WTC11 (cell line): Measurements from ENCODE around the gene ADAP1. TPM values are rescaled to one million over a fixed set of nuclear protein-coding genes. Genes with fewer than 3 reads are reported as not detected.

Experiments used
- ATAC-seq: fragments of 200-7000 bp; cut with Tn5 transposase; 2 replicates; pipeline ENCODE4 v1.10.0; 2021; ENCODE audit warnings: mild to moderate bottlenecking, moderate library complexity
- CTCF ChIA-PET: fragments of 300-600 bp; sonication (Branson Sonifier 250); formaldehyde crosslinking; loops from one replicate; lab custom pipeline; 2021; ENCODE audit warnings: antibody characterized with exemption; lab: Charles Lee
- POLR2A ChIA-PET: fragments of 350-600 bp; sonication (Branson Sonifier 250); formaldehyde crosslinking; loops from one replicate; lab custom pipeline; 2021; ENCODE audit warnings: antibody characterized with exemption; lab: Charles Lee
- DNase-seq: peaks from one replicate; pipeline ENCODE4 v3.0.0; 2021; ENCODE audit warnings: low spot score
- H3K27ac Mint-ChIP-seq: 2 replicates; pipeline ENCODE4 v1.8.0; 2021; ENCODE audit warnings: mixed read lengths
- H3K27me3 Mint-ChIP-seq: 2 replicates; pipeline ENCODE4 v1.8.0; 2021; ENCODE audit warnings: low read depth, mild to moderate bottlenecking, moderate library complexity, mixed read lengths
- H3K36me3 Mint-ChIP-seq: 2 replicates; pipeline ENCODE4 v1.8.0; 2021; ENCODE audit warnings: mixed read lengths
- H3K4me1 Mint-ChIP-seq: 2 replicates; pipeline ENCODE4 v1.8.0; 2022; ENCODE audit warnings: mixed read lengths
- H3K4me3 Mint-ChIP-seq: 2 replicates; pipeline ENCODE4 v1.8.0; 2021; ENCODE audit warnings: mild to moderate bottlenecking, moderate library complexity, mixed read lengths
- H3K9me3 Mint-ChIP-seq: 2 replicates; pipeline ENCODE4 v1.8.0; 2021; ENCODE audit warnings: mixed read lengths
- CREB1 ChIP-seq: sonication (generic); formaldehyde crosslinking; IDR thresholded peaks from 2 replicates; pipeline ENCODE4 v1.8.0; 2023; ENCODE audit warnings: mild to moderate bottlenecking, missing genetic modification reagents
- CREM ChIP-seq: sonication (generic); formaldehyde crosslinking; IDR thresholded peaks from 2 replicates; pipeline ENCODE4 v1.8.1; 2022; ENCODE audit warnings: mild to moderate bottlenecking, missing genetic modification reagents, moderate library complexity
- E2F5 ChIP-seq: sonication (generic); formaldehyde crosslinking; IDR thresholded peaks from 2 replicates; pipeline ENCODE4 v1.8.1; 2022; ENCODE audit warnings: mild to moderate bottlenecking, moderate library complexity, missing genetic modification reagents
- ETV6 ChIP-seq: sonication (generic); formaldehyde crosslinking; IDR thresholded peaks from 2 replicates; pipeline ENCODE4 v1.8.1; 2022; ENCODE audit warnings: mild to moderate bottlenecking, missing genetic modification reagents
- MAX ChIP-seq: sonication (generic); formaldehyde crosslinking; IDR thresholded peaks from 2 replicates; pipeline ENCODE4 v1.8.0; 2022; ENCODE audit warnings: mild to moderate bottlenecking, missing genetic modification reagents
- NR3C1 ChIP-seq: sonication (generic); formaldehyde crosslinking; conservative IDR thresholded peaks from 2 replicates; pipeline ENCODE4 v1.8.1; 2023; ENCODE audit warnings: low read depth, mild to moderate bottlenecking, missing genetic modification reagents
- OVOL2 ChIP-seq: fragments of 250-450 bp; sonication (Bioruptor Pico); IDR thresholded peaks from 2 replicates; pipeline ENCODE4 v1.9.0; 2021; ENCODE audit warnings: mild to moderate bottlenecking, borderline replicate concordance
- PREB ChIP-seq: sonication (generic); formaldehyde crosslinking; IDR thresholded peaks from 2 replicates; pipeline ENCODE4 v1.8.1; 2022; ENCODE audit warnings: mild to moderate bottlenecking, missing genetic modification reagents, moderate library complexity, borderline replicate concordance
- RORB ChIP-seq: fragments of 250-450 bp; sonication (Bioruptor Pico); IDR thresholded peaks from 2 replicates; pipeline ENCODE4 v1.9.0; 2021; ENCODE audit warnings: mild to moderate bottlenecking
- TEAD1 ChIP-seq: sonication (generic); formaldehyde crosslinking; IDR thresholded peaks from 2 replicates; pipeline ENCODE4 v1.8.0; 2022; ENCODE audit warnings: mild to moderate bottlenecking, missing genetic modification reagents
- TEAD4 ChIP-seq: sonication (generic); formaldehyde crosslinking; IDR thresholded peaks from 2 replicates; pipeline ENCODE4 v1.8.0; 2022; ENCODE audit warnings: mild to moderate bottlenecking, missing genetic modification reagents
- ZMAT4 ChIP-seq: fragments of 250-450 bp; sonication (Bioruptor Pico); IDR thresholded peaks from 2 replicates; pipeline ENCODE4 v1.9.0; 2021; ENCODE audit warnings: mild to moderate bottlenecking
- ZNF219 ChIP-seq: sonication (generic); formaldehyde crosslinking; IDR thresholded peaks from 2 replicates; pipeline ENCODE4 v1.8.0; 2023; ENCODE audit warnings: missing genetic modification reagents, mild to moderate bottlenecking, borderline replicate concordance
- ZNF281 ChIP-seq: sonication (generic); formaldehyde crosslinking; IDR thresholded peaks from 2 replicates; pipeline ENCODE4 v1.8.0; 2023; ENCODE audit warnings: mild to moderate bottlenecking, missing genetic modification reagents
- ZNF425 ChIP-seq: fragments of 250-450 bp; sonication (Bioruptor Pico); conservative IDR thresholded peaks from 2 replicates; pipeline ENCODE4 v1.9.0; 2021; ENCODE audit warnings: mild to moderate bottlenecking
- ZNF671 ChIP-seq: fragments of 250-450 bp; sonication (Bioruptor Pico); IDR thresholded peaks from 2 replicates; pipeline ENCODE4 v1.8.0; 2021; ENCODE audit warnings: mild to moderate bottlenecking
- total RNA-seq: library from RNA; stranded (reverse); gene quantifications from 3 replicates; pipeline ENCODE4 v1.2.3, GENCODE V29; 2021

The ADAP1 gene
- total RNA-seq, 1 experiment from 2014 or later: 4.3 TPM

- H3K9me3 Mint-ChIP-seq: peaks cover 6% of the 10 kb centered on the region
- TF ChIP-seq ZNF425 (no peak), CREB1 (CRISPR knock-in tag) (0 out of 2 replicates have a peak, but pooled peaks have one; percentile 1), ZNF219 (CRISPR knock-in tag) (peak; percentile 25; the same call in 1 of the 2 replicates)
- TF ChIP-seq, all 79 proteins: peak for 2
- DNase-seq: no peak
- Mint-ChIP-seq H3K27ac (peak overlapping the region; percentile 36; the same call in 1 of the 2 replicates), H3K36me3 (peaks cover 42% of the 10 kb centered on the region), H3K4me3 (no peak overlapping the region), H3K27me3 (no peaks in the 10 kb centered on the region), H3K4me1 (peaks cover 15% of the 10 kb centered on the region)
- no peak for ATAC-seq
- ChIA-PET POLR2A (no interaction called here), CTCF (no interaction called here)
Observed at GRCh38 chr7:875476-876076, 78.9 kb downstream of the ADAP1 start.

- peak overlapping the region; percentile 82 for H3K27ac Mint-ChIP-seq
- no peaks in the 10 kb centered on the region for H3K27me3 Mint-ChIP-seq
- H3K4me1 Mint-ChIP-seq: peaks cover 15% of the 10 kb centered on the region
- ATAC-seq: no peak
- CTCF ChIA-PET: no interaction called here
- peaks cover 45% of the 10 kb centered on the region for H3K36me3 Mint-ChIP-seq
- DNase-seq: no peak
- H3K9me3 Mint-ChIP-seq: peaks cover 6% of the 10 kb centered on the region
- POLR2A ChIA-PET: no interaction called here
- TF ChIP-seq NR3C1 (CRISPR knock-in tag): no peak
- no peak overlapping the region for H3K4me3 Mint-ChIP-seq
Observed at GRCh38 chr7:875051-875450, 79.4 kb downstream of the ADAP1 start.

GRCh38 chr7:874031-874749 lies 80.3 kb downstream of the ADAP1 start:
- no peaks in the 10 kb centered on the region for H3K27me3 Mint-ChIP-seq
- H3K4me3 Mint-ChIP-seq: no peak overlapping the region
- H3K9me3 Mint-ChIP-seq: peaks cover 6% of the 10 kb centered on the region
- peaks cover 51% of the 10 kb centered on the region for H3K36me3 Mint-ChIP-seq
- ChIA-PET POLR2A (interaction anchor here (0.6 to 1.0 kb wide), 2 partner anchors 57 to 68 kb away, joined by 4 to 5 read pairs; no protein-coding TSS in a partner anchor), CTCF (interaction anchor here (0.5 to 1.5 kb wide), 28 partner anchors 9 to 685 kb away, joined by 3 to 8 read pairs (median 4); partner anchors contain the start of genes GPR146 and SUN1)
- DNase-seq (no peak), ATAC-seq (no peak)
- no peak for TF ChIP-seq CREM (CRISPR knock-in tag)
- no peak for TF ChIP-seq MAX
- no peak for TF ChIP-seq ZMAT4 (CRISPR knock-in tag)
- no peak for TF ChIP-seq TEAD4
- no peak for TF ChIP-seq ZNF281 (CRISPR knock-in tag)
- no peak for TF ChIP-seq PREB (CRISPR knock-in tag)
- TF ChIP-seq RORB: no peak
- no peak for TF ChIP-seq ZNF671 (CRISPR knock-in tag)
- TF ChIP-seq ETV6 (CRISPR knock-in tag): no peak
- no peak for TF ChIP-seq OVOL2 (CRISPR knock-in tag)
- no peak for TF ChIP-seq TEAD1 (CRISPR knock-in tag)
- TF ChIP-seq E2F5: no peak
- peak overlapping the region; percentile 94 for H3K27ac Mint-ChIP-seq
- peaks cover 13% of the 10 kb centered on the region for H3K4me1 Mint-ChIP-seq
